ENCODE results near the gene CACNA1E. TPM values are rescaled to one million over a fixed set of nuclear protein-coding genes. Genes with fewer than 3 reads are reported as not detected.

Gene CACNA1E
- total and polyA plus RNA-seq, 2 experiments from 2014 or later, result 0.32 to 1.1 TPM

GRCh38 chr1:181484821-181485220 is 1.5 kb downstream of the CACNA1E start (continued):
- TF ChIP-seq NANOG (IDR thresholded peaks at IDR 0.05; ENCODE audit: borderline replicate concordance), result no peak
- TF ChIP-seq ETS1 (IDR thresholded peaks at IDR 0.05), result no peak
- no peak for TF ChIP-seq ZNF114 (CRISPR knock-in tag; IDR thresholded peaks at IDR 0.05)
- no peak for TF ChIP-seq EZH2 (IDR thresholded peaks at IDR 0.05; ENCODE audit: low read depth, unreplicated experiment)

- peak overlapping the region; percentile 96 for H2AFZ ChIP-seq
- H3K79me2 ChIP-seq (replicated peaks; ENCODE audit: insufficient read depth), result no peaks in the 10 kb centered on the region
- no peak for TF ChIP-seq EZH2phosphoT487 (IDR thresholded peaks at IDR 0.05; ENCODE audit: unreplicated experiment)
- TF ChIP-seq REST (IDR thresholded peaks at IDR 0.05; ENCODE audit: unreplicated experiment), result peak; percentile 73
- H3K36me3 ChIP-seq (ENCODE audit: insufficient read depth), result no peaks in the 10 kb centered on the region
- Mint-ChIP-seq H3K27ac (no peak overlapping the region), H3K9me3 (no peaks in the 10 kb centered on the region; the same call in 2 of the 3 replicates), H3K36me3 (ENCODE audit: low read depth) (no peaks in the 10 kb centered on the region; the same call in 2 of the 3 replicates), H3K27me3 (ENCODE audit: insufficient read depth, low read depth, poor library complexity) (peaks cover 60% of the 10 kb centered on the region), H3K4me1 (peaks cover 27% of the 10 kb centered on the region), H3K4me3 (peak overlapping the region; percentile 69)
- ATAC-seq, result peak; percentile 52
- DNase-seq (ENCODE audit: low spot score), result peak; percentile 81
- no peaks in the 10 kb centered on the region for H4K20me1 ChIP-seq (replicated peaks; ENCODE audit: insufficient read depth)
- H3K4me2 ChIP-seq, result peak overlapping the region; percentile 93
- H3K27me3 ChIP-seq (ENCODE audit: insufficient read depth), result peaks cover 81% of the 10 kb centered on the region
- H3K9me2 ChIP-seq (ENCODE audit: insufficient read depth), result no peaks in the 10 kb centered on the region
- peak overlapping the region; percentile 61 for H3K4me3 ChIP-seq
- H3K4me1 ChIP-seq (ENCODE audit: insufficient read depth), result peaks cover 21% of the 10 kb centered on the region
- 0 out of 2 replicates have a peak, but pooled peaks cover 8% of the 10 kb centered on the region for H3F3A ChIP-seq (replicated peaks; ENCODE audit: low read depth)
- no peak overlapping the region for H3K27ac ChIP-seq (ENCODE audit: low read depth)
Measured at GRCh38 chr1:181485287-181486097, 2.2 kb downstream of the CACNA1E start.

DNA sequence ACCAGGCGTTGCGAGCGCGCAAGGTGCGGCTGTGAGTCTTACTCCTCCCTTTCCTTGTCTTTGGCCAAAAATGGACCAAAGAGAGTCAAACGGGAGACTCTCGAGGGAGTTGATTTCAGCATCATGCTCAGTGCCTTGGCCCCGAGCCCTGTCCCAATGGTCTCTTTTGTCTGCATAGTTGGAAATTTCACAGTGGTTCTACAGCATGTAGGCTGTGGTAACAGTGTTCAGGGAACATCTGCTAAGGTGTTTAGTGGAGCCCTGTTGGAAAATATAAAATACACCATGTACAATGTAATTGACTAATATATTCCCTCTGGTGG is 2.7 kb downstream of the CACNA1E start:
- H3K4me3 ChIP-seq, result peak overlapping the region; percentile 61
- no peak overlapping the region for H3K27ac ChIP-seq (ENCODE audit: low read depth)
- H3K9me2 ChIP-seq (ENCODE audit: insufficient read depth), result no peaks in the 10 kb centered on the region
- H3K27me3 ChIP-seq (ENCODE audit: insufficient read depth), result peaks cover 76% of the 10 kb centered on the region
- H2AFZ ChIP-seq, result peak overlapping the region; percentile 96
- no peaks in the 10 kb centered on the region for H3K36me3 ChIP-seq (ENCODE audit: insufficient read depth)
- H3K79me2 ChIP-seq (replicated peaks; ENCODE audit: insufficient read depth), result no peaks in the 10 kb centered on the region
- Mint-ChIP-seq H3K4me3 (peak overlapping the region; percentile 69), H3K27me3 (ENCODE audit: insufficient read depth, low read depth, poor library complexity) (peaks cover 58% of the 10 kb centered on the region), H3K4me1 (peaks cover 27% of the 10 kb centered on the region), H3K27ac (no peak overlapping the region), H3K36me3 (ENCODE audit: low read depth) (no peaks in the 10 kb centered on the region; the same call in 2 of the 3 replicates), H3K9me3 (no peaks in the 10 kb centered on the region; the same call in 2 of the 3 replicates)
- peaks cover 21% of the 10 kb centered on the region for H3K4me1 ChIP-seq (ENCODE audit: insufficient read depth)
- ATAC-seq (no peak), DNase-seq (ENCODE audit: low spot score) (no peak)
- 0 out of 2 replicates have a peak, but pooled peaks cover 8% of the 10 kb centered on the region for H3F3A ChIP-seq (replicated peaks; ENCODE audit: low read depth)
- peak overlapping the region; percentile 93 for H3K4me2 ChIP-seq
- no peaks in the 10 kb centered on the region for H4K20me1 ChIP-seq (replicated peaks; ENCODE audit: insufficient read depth)
- TF ChIP-seq CTCF (conservative IDR thresholded peaks at IDR 0.05; ENCODE audit: low read depth in 2 of 2) (peak; percentile 18 to 28; a peak in 2 of 4 replicates), POLR2AphosphoS5 (IDR thresholded peaks at IDR 0.05; ENCODE audit: low read depth) (no peak)
